Prostate gland (tissue), 2 donors: Measurements from ENCODE around the gene EFS.

Experiments used
- POLR2AphosphoS5 ChIP-seq: sonication (generic); formaldehyde crosslinking; IDR thresholded peaks from one replicate; pipeline ENCODE4 v1.6.1; 2017; ENCODE audit warnings: antibody characterized with exemption
- TF ChIP-seq, protein P1 (sequence below), 4 experiments: fragments of 200-600 bp in 2 of 4; fragments of 450-650 bp in 2 of 4; sonication (generic) in 2 of 4; IDR thresholded peaks; 1 replicate in 3 of 4; 2 replicates in 1 of 4; pipeline ENCODE4 v1.5.1; 2016 to 2019; ENCODE audit warnings: antibody characterized with exemption in 4 of 4, mild to moderate bottlenecking in 2 of 4, moderate library complexity in 2 of 4

DNA sequence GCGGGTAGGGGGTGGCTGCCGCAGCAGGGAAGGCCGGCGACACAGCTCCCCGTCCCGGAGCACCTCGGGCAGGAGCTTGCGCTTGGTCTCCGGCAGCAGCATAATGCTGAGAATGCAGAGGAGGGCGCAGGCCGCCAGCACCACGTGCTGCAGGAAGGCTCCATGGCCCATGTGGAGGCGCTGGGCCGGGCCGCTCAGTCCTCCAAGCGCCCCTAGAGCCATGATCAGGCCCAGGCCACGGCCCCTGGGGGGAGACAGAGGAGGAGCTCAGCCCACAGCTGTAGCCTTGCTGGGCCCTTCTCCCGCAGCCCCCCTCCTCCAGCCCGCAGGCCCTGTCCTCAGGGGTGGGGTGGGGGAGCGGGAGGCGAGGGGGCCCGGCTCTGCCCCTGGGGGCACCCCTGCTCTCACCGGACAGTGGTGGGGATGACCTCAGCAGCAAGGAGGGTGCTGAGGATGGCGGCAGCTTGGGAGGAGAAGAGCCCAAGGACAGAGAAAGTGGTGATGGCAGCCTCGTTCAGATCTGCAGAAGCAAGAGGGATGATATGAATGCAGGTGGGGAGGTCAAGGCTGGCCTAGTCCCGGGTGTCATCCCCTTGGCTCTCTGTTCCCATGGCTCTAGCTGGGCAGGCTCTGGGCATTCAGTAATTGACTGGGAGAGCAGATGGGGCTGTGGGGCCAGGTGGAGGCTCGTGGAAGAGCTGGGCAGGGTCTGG lies 18.1 kb downstream of the EFS start:
- TF ChIP-seq, protein P1, sequence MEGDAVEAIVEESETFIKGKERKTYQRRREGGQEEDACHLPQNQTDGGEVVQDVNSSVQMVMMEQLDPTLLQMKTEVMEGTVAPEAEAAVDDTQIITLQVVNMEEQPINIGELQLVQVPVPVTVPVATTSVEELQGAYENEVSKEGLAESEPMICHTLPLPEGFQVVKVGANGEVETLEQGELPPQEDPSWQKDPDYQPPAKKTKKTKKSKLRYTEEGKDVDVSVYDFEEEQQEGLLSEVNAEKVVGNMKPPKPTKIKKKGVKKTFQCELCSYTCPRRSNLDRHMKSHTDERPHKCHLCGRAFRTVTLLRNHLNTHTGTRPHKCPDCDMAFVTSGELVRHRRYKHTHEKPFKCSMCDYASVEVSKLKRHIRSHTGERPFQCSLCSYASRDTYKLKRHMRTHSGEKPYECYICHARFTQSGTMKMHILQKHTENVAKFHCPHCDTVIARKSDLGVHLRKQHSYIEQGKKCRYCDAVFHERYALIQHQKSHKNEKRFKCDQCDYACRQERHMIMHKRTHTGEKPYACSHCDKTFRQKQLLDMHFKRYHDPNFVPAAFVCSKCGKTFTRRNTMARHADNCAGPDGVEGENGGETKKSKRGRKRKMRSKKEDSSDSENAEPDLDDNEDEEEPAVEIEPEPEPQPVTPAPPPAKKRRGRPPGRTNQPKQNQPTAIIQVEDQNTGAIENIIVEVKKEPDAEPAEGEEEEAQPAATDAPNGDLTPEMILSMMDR (IDR thresholded peaks at IDR 0.05): no peak
- no peak for TF ChIP-seq POLR2AphosphoS5
